SH-SY5Y (cell line): ENCODE results near the gene OSBPL3.

Experiments
- GATA2 ChIP-seq: IDR thresholded peaks from 2 replicates; pipeline ENCODE4 v1.6.1; 2011; ENCODE audit warnings: mild to moderate bottlenecking, low read depth, low read length
- GATA3 ChIP-seq: IDR thresholded peaks from 2 replicates; pipeline ENCODE4 v1.6.1; 2011; ENCODE audit warnings: low read depth, mild to moderate bottlenecking, low read length, moderate library complexity

- TF ChIP-seq GATA3: no peak
- no peak for TF ChIP-seq GATA2
Observed at GRCh38 chr7:24824896-24825295, 155.1 kb downstream of the OSBPL3 start.
